Lung (tissue), 12 donors: ENCODE data around the gene LILRA2. TPM values are rescaled to one million over a fixed set of nuclear protein-coding genes. Genes with fewer than 3 reads are reported as not detected.
A peak's percentile ranks its signal among the peaks of the same experiment; 100 is the strongest.
"Not testable (repeated sequence)": the region's sequence is repeated elsewhere in the genome, so short reads cannot be mapped to it uniquely, and the experiment has no call there.

ENCODE experiments used
- ATAC-seq: fragments of 200-7000 bp; cut with Tn5 transposase; one replicate; pipeline ENCODE4 v1.9.1; 2020; ENCODE audit warnings: moderate number of reproducible peaks; ENCODE audit not compliant: insufficient read depth, low FRiP score
- DNase-seq, 3 donors: peaks; one replicate each; pipeline ENCODE4 v3.0.0-alpha.2; 2013 to 2017
- H3K27ac ChIP-seq, 2 donors: one replicate each; pipeline ENCODE4 v1.5.1; 2013; ENCODE audit warnings: mild to moderate bottlenecking in 2 of 2, moderate library complexity in 2 of 2, control low read depth in 1 of 2, inconsistent platforms in 1 of 2, low read depth in 1 of 2, low read length in 1 of 2
- H3K27me3 ChIP-seq, 3 donors: one replicate each; pipeline ENCODE4 v1.5.1; 2013; ENCODE audit warnings: low read length in 2 of 3; ENCODE audit not compliant: control insufficient read depth in 3 of 3, insufficient read depth in 3 of 3
- H3K36me3 ChIP-seq, 4 donors: one replicate each; pipeline ENCODE4 v1.5.1; 2013; ENCODE audit warnings: low read length in 4 of 4, mild to moderate bottlenecking in 1 of 4, moderate library complexity in 1 of 4; ENCODE audit not compliant: control insufficient read depth in 4 of 4, insufficient read depth in 4 of 4
- H3K4me1 ChIP-seq, 5 donors: one replicate each; pipeline ENCODE4 v1.5.1; 2013; ENCODE audit warnings: low read length in 5 of 5, mild to moderate bottlenecking in 2 of 5, moderate library complexity in 1 of 5; ENCODE audit not compliant: control insufficient read depth in 5 of 5, insufficient read depth in 5 of 5
- H3K4me3 ChIP-seq: one replicate; pipeline ENCODE4 v1.5.1; 2013; ENCODE audit warnings: mild to moderate bottlenecking, control low read depth, moderate library complexity
- H3K9ac ChIP-seq, 2 donors: one replicate each; pipeline ENCODE4 v1.5.1; 2013; ENCODE audit warnings: low read length in 2 of 2, control low read depth in 1 of 2; ENCODE audit not compliant: insufficient read depth in 1 of 2
- H3K9me3 ChIP-seq, 4 donors: one replicate each; pipeline ENCODE4 v1.5.1; 2013; ENCODE audit warnings: low read length in 3 of 4, mild to moderate bottlenecking in 1 of 4, moderate library complexity in 1 of 4; ENCODE audit not compliant: control insufficient read depth in 4 of 4, insufficient read depth in 3 of 4
- CTCF ChIP-seq: IDR thresholded peaks from 2 replicates; pipeline ENCODE4 v1.5.1; 2012; ENCODE audit warnings: mild to moderate bottlenecking; ENCODE audit errors: control extremely low read depth, extremely low read depth
- WGBS, 2 donors: extraction: QIAGEN DNeasy Blood & Tissue Kit; methylation state at CpG; one replicate each; pipeline ENCODE4 v1.1.7; 2013; 5-methylcytosine and 5-hydroxymethylcytosine counted together
- polyA plus RNA-seq, 2 donors: library from polyadenylated mRNA; stranded (reverse); fragments of 200-250 nt; gene quantifications; one replicate each; pipeline ENCODE4 v1.2.1, GENCODE V29; 2013
- total RNA-seq, 2 donors: library from RNA; depleted of rRNA in 1 of 2; stranded (reverse); fragments of >200 nt in 1 of 2; gene quantifications; one replicate each; pipeline ENCODE4 v1.2.1, GENCODE V29; 2014 to 2021
- donor health status: control.
- donor health status: control.
- donor health status: Bipolar disorder and iron deficiency.
- donor health status: healthy.
- donor health status: DM: yes; HTN: yes; CAD: no.

The LILRA2 gene
- total and polyA plus RNA-seq, 4 donors: 1.2 to 51.6 (median 9.0) TPM

- TF ChIP-seq CTCF: no peak
- peaks cover 0 to 2% (median 0%) of the 10 kb centered on the region in 4 donors for H3K9me3 ChIP-seq
- H3K27me3 ChIP-seq: no peaks in the 10 kb centered on the region
- no peaks in the 10 kb centered on the region for H3K4me1 ChIP-seq
- DNase-seq: peak; percentile 5 to 15 (median 6)
- no peaks in the 10 kb centered on the region for H3K36me3 ChIP-seq
- 14 to 31% methylated on average over 9 of the region's 9 CpGs for WGBS, 2 donors
- ATAC-seq: peak; percentile 51
- H3K27ac ChIP-seq: peak overlapping the region in 1 of 2 donors; percentile 54
- no peak overlapping the region for H3K4me3 ChIP-seq
- no peak overlapping the region for H3K9ac ChIP-seq
These were observed 786 bp upstream of the LILRA2 start for GRCh38 chr19:54572696-54573311.

GRCh38 chr19:54574051-54574450, 461 bp downstream of the LILRA2 start:
- Histone ChIP-seq H3K27ac (no peak overlapping the region), H3K9ac (no peak overlapping the region), H3K4me1 (no peaks in the 10 kb centered on the region), H3K27me3 (no peaks in the 10 kb centered on the region), H3K36me3 (no peaks in the 10 kb centered on the region), H3K4me3 (no peak overlapping the region), H3K9me3 (peaks cover 0 to 2% (median 0%) of the 10 kb centered on the region in 4 donors)
- ATAC-seq: no peak
- no peak for DNase-seq
- 27 to 33% methylated on average over 4 of the region's 4 CpGs for WGBS, 2 donors
- no peak for TF ChIP-seq CTCF

GRCh38 chr19:54574527-54575056, 1.0 kb downstream of the LILRA2 start:
- Histone ChIP-seq H3K9me3 (peaks cover 0 to 2% (median 0%) of the 10 kb centered on the region in 4 donors), H3K4me3 (no peak overlapping the region), H3K27ac (no peak overlapping the region), H3K27me3 (no peaks in the 10 kb centered on the region), H3K4me1 (no peaks in the 10 kb centered on the region), H3K9ac (no peak overlapping the region), H3K36me3 (no peaks in the 10 kb centered on the region)
- DNase-seq: no peak
- ATAC-seq: no peak
- no peak for TF ChIP-seq CTCF
- 72 to 80% methylated on average over 12 of the region's 12 CpGs for WGBS, 2 donors

GRCh38 chr19:54575205-54575604, 1.6 kb downstream of the LILRA2 start:
- not testable (repeated sequence) for H3K27me3 ChIP-seq, H3K27ac ChIP-seq, H3K9me3 ChIP-seq, H3K36me3 ChIP-seq, ATAC-seq, H3K9ac ChIP-seq, H3K4me3 ChIP-seq, DNase-seq, H3K4me1 ChIP-seq
- 70 to 71% methylated on average over 9 of the region's 9 CpGs for WGBS, 2 donors
